ENCODE measurements around the gene C1QL4.

- TF ChIP-seq CTCF (IDR thresholded peaks at IDR 0.05; ENCODE audit: insufficient read depth, low read length) (no peak), POLR2AphosphoS5 (IDR thresholded peaks at IDR 0.05; ENCODE audit: low read depth) (no peak), REST (IDR thresholded peaks at IDR 0.05; ENCODE audit: insufficient replicate concordance, low read depth) (no peak)
Measured at GRCh38 chr12:49323524-49324097, 13.4 kb downstream of the C1QL4 start.
